ENCODE data around the gene CMIP.

The CMIP gene

DNA sequence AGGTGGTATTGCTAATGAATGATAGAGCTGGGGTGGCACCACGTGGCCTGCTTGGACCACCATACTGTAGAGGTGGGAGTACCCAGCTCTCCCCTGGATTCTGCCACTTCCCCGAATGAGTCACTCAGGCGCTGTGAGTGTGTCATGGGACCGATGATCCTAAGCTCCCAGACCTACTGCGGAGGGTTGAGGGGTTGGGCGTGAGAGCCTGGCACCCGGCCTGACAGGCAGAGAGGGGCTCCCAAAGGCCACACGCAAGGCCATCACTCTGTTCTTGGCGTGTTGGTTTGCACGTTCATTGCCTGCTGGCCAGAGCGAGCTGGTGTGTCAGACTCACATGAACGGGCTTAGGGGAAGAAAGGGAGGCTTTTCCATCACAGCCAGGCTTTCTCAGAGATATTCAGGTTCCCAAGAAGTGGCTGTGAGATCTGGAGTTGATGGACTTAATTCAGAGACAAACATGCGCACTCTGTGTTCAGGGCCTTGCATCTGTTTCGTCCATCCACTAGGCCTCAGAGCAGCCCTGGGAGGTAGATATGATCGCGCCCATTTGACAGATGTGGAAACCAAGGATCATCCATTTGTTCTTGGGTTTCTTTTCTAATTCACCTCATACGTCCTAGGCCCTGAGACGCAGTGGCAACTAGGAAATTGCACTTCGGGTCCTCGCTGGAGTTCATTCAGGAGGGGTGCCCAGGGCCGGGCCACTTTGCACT lies 41.4 kb downstream of the CMIP start:
- Histone ChIP-seq H3K36me3 (ENCODE audit: insufficient read depth, low read length) (peaks cover 22% of the 10 kb centered on the region), H3K79me2 (ENCODE audit: insufficient read depth, low read length) (peaks cover 100% of the 10 kb centered on the region), H3K27me3 (ENCODE audit: insufficient read depth, low read length, poor library complexity) (no peaks in the 10 kb centered on the region), H3K9ac (ENCODE audit: low read depth, low read length) (no peak overlapping the region), H4K20me1 (ENCODE audit: insufficient read depth, low read length) (peaks cover 96% of the 10 kb centered on the region), H3K4me2 (ENCODE audit: insufficient read depth, low read length) (no peak overlapping the region), H3K4me1 (ENCODE audit: insufficient read depth, low read length) (no peaks in the 10 kb centered on the region), H2AFZ (ENCODE audit: low read depth, low read length) (no peak overlapping the region), H3K9me3 (ENCODE audit: insufficient read depth, low read length, severe bottlenecking) (no peaks in the 10 kb centered on the region), H3K4me3 (ENCODE audit: low read depth in 1 of 2, low read length in 2 of 2) (no peak overlapping the region), H3K27ac (ENCODE audit: low read length) (0 out of 2 replicates have a peak overlapping the region, but pooled peaks have one; percentile 9)
- no peak for TF ChIP-seq EZH2 (IDR thresholded peaks at IDR 0.05; ENCODE audit: borderline replicate concordance, low read depth, low read length, severe bottlenecking)
- TF ChIP-seq, protein P1, sequence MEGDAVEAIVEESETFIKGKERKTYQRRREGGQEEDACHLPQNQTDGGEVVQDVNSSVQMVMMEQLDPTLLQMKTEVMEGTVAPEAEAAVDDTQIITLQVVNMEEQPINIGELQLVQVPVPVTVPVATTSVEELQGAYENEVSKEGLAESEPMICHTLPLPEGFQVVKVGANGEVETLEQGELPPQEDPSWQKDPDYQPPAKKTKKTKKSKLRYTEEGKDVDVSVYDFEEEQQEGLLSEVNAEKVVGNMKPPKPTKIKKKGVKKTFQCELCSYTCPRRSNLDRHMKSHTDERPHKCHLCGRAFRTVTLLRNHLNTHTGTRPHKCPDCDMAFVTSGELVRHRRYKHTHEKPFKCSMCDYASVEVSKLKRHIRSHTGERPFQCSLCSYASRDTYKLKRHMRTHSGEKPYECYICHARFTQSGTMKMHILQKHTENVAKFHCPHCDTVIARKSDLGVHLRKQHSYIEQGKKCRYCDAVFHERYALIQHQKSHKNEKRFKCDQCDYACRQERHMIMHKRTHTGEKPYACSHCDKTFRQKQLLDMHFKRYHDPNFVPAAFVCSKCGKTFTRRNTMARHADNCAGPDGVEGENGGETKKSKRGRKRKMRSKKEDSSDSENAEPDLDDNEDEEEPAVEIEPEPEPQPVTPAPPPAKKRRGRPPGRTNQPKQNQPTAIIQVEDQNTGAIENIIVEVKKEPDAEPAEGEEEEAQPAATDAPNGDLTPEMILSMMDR (IDR thresholded peaks at IDR 0.05; ENCODE audit: borderline replicate concordance, extremely low read depth, low read length, poor library complexity, severe bottlenecking), result no peak
- DNase-seq, result no peak
- ATAC-seq (ENCODE audit: insufficient read depth, low read depth), result no peak

DNA sequence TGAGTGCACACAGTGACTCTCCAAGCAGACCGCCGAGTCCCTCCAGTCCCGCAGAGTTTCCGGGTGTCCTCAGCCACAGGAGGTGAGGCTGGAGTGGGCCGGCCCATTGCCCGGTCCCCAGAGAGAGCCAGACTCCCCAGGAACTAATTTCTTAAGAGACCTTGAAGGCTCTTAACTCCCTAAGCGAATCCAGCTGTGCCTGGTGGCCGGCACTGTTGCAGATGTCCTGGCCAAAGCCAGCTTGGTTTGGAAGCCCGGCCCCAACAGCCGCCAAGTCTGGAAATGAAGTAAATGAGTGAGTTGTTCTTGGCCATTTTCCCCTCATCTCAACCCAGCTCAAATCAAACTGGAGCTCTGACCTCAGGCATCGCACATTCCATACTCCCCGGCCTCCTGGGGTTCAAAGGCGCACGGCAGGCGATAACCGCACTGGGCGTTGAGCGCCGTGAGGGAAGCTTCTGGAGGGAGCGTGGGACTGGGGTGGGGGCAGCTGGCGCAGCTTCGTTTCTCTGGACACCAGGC lies 42.0 kb downstream of the CMIP start:
- Histone ChIP-seq H3K27ac (ENCODE audit: low read length) (no peak overlapping the region), H3K27me3 (ENCODE audit: insufficient read depth, low read length, poor library complexity) (no peaks in the 10 kb centered on the region), H2AFZ (ENCODE audit: low read depth, low read length) (no peak overlapping the region), H3K9ac (ENCODE audit: low read depth, low read length) (no peak overlapping the region), H3K4me3 (ENCODE audit: low read depth in 1 of 2, low read length in 2 of 2) (no peak overlapping the region), H4K20me1 (ENCODE audit: insufficient read depth, low read length) (peaks cover 95% of the 10 kb centered on the region), H3K9me3 (ENCODE audit: insufficient read depth, low read length, severe bottlenecking) (no peaks in the 10 kb centered on the region), H3K79me2 (ENCODE audit: insufficient read depth, low read length) (peaks cover 100% of the 10 kb centered on the region), H3K4me2 (ENCODE audit: insufficient read depth, low read length) (no peak overlapping the region), H3K36me3 (ENCODE audit: insufficient read depth, low read length) (peaks cover 22% of the 10 kb centered on the region), H3K4me1 (ENCODE audit: insufficient read depth, low read length) (no peaks in the 10 kb centered on the region)
- no peak for TF ChIP-seq EZH2 (IDR thresholded peaks at IDR 0.05; ENCODE audit: borderline replicate concordance, low read depth, low read length, severe bottlenecking)
- TF ChIP-seq, protein P1 (IDR thresholded peaks at IDR 0.05; ENCODE audit: borderline replicate concordance, extremely low read depth, low read length, poor library complexity, severe bottlenecking), result no peak
- ATAC-seq (ENCODE audit: insufficient read depth, low read depth) (no peak), DNase-seq (no peak)

DNA sequence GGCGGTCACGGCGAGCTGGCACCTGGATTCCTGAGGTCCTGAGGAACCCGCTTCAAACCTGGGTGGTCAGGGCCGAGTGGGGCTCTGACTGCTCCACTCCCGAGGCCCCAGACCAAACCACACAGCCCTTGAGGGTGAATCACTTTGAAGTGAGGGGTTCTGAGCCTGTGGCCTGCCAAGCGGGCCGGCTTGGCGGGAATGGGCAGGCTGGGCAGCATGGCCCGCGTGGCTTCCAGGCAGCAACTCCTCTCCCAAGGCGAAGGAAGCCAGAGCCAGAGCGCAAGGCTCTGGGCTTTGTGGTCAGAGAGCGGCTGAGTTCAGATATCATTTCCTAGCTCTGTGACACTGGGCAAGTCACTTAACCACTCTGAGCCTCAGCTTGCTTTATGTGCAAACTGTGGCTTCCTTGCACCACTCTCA lies 42.7 kb downstream of the CMIP start:
- Histone ChIP-seq H3K4me1 (ENCODE audit: insufficient read depth, low read length) (no peaks in the 10 kb centered on the region), H3K4me2 (ENCODE audit: insufficient read depth, low read length) (no peak overlapping the region), H3K36me3 (ENCODE audit: insufficient read depth, low read length) (peaks cover 22% of the 10 kb centered on the region), H2AFZ (ENCODE audit: low read depth, low read length) (no peak overlapping the region), H3K9ac (ENCODE audit: low read depth, low read length) (no peak overlapping the region), H3K79me2 (ENCODE audit: insufficient read depth, low read length) (peaks cover 100% of the 10 kb centered on the region), H3K27me3 (ENCODE audit: insufficient read depth, low read length, poor library complexity) (no peaks in the 10 kb centered on the region), H4K20me1 (ENCODE audit: insufficient read depth, low read length) (peaks cover 96% of the 10 kb centered on the region), H3K27ac (ENCODE audit: low read length) (no peak overlapping the region), H3K9me3 (ENCODE audit: insufficient read depth, low read length, severe bottlenecking) (no peaks in the 10 kb centered on the region), H3K4me3 (ENCODE audit: low read depth in 1 of 2, low read length in 2 of 2) (no peak overlapping the region)
- DNase-seq (no peak), ATAC-seq (ENCODE audit: insufficient read depth, low read depth) (peak; percentile 22; the same call in 2 of the 3 replicates)
- TF ChIP-seq, protein P1 (IDR thresholded peaks at IDR 0.05; ENCODE audit: borderline replicate concordance, extremely low read depth, low read length, poor library complexity, severe bottlenecking), result no peak
